ENCODE measurements around the gene LDLRAD4. TPM values are rescaled to one million over a fixed set of nuclear protein-coding genes. Genes with fewer than 3 reads are reported as not detected.
A peak's percentile ranks its signal among the peaks of the same experiment; 100 is the strongest.

The LDLRAD4 gene
- total RNA-seq, 1 experiment from 2014 or later = 1.7 TPM

- no peak overlapping the region for H3K4me3 ChIP-seq
- no peak overlapping the region for H3K27ac ChIP-seq
- H3K79me2 ChIP-seq (ENCODE audit: low read depth) = no peaks in the 10 kb centered on the region
- BruUV-seq (replicated peaks) = no TSS peak
- no peaks in the 10 kb centered on the region for H3F3A ChIP-seq (ENCODE audit: insufficient read depth, low read depth)
- no peak overlapping the region for H3K4me2 ChIP-seq
- H3K9me3 ChIP-seq (ENCODE audit: insufficient read depth, low read depth) = no peaks in the 10 kb centered on the region
- 0 out of 2 replicates have a peak overlapping the region, but pooled peaks have one; percentile 2 for H2AFZ ChIP-seq
- intact Hi-C loops (cut with micrococcal nuclease; ENCODE audit: unreplicated experiment) = no loop called here
- TF ChIP-seq EZH2 (IDR thresholded peaks at IDR 0.05; ENCODE audit: low read depth) = no peak
- no peak for TF ChIP-seq CTCF (conservative IDR thresholded peaks at IDR 0.05)
- CTCF ChIA-PET = interaction anchor here (0.6 kb wide), 1 partner anchor 477 kb away, joined by 3 read pairs; no protein-coding TSS in a partner anchor
- POLR2A ChIA-PET (ENCODE audit: unreplicated experiment) = interaction anchor here (0.6 kb wide), 1 partner anchor 284 kb away, joined by 4 read pairs; no protein-coding TSS in a partner anchor
- no peaks in the 10 kb centered on the region for H3K9me2 ChIP-seq (ENCODE audit: insufficient read depth)
- no peaks in the 10 kb centered on the region for H3K36me3 ChIP-seq (ENCODE audit: low read depth)
- DNase-seq = no peak
- peaks cover 95% of the 10 kb centered on the region for H3K27me3 ChIP-seq (ENCODE audit: insufficient read depth, low read depth)
- H3K4me1 ChIP-seq (replicated peaks; ENCODE audit: insufficient read depth) = no peaks in the 10 kb centered on the region
- no peaks in the 10 kb centered on the region for H4K20me1 ChIP-seq (ENCODE audit: insufficient read depth)
Measured at GRCh38 chr18:13443552-13443951, 225.0 kb downstream of the LDLRAD4 start.

DNA sequence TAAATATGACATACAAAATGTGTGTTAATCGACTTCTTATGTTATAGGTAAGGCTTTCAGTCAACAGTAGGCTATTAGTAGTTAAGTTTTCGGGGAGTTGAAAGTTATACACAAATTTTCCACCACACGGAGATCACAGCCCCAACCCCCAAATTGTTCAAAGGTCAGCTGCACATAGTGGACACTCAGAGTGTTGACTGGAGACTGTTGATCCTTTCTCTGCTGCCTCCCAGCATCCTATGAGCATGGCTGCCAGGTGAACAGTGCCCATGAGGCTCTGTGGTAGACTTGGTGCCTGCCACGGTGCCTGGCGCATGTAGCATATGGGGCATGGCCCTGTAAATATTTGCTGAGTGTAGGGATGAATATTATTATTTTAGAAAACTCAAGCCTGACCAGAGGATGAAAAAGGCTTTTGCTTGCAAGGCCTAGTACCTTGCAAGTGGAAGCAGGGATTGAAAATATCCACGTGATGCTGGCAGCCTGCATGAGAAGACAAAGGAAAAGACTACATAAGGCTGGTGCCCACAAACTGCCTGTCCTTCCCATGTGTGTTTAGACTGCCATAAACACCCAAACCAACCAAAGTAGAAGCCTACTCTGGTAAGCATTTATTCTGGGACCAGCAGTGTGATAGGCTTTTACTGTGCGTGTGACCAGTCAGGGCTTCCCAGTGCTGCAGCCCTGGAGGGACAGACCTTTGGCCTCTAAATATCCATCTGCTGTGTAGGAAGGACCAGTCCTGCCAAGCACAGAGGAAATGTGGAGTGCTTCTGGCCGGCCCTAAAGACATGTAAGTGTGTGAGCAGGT, 226.1 kb downstream of the LDLRAD4 start:
- CTCF ChIA-PET = no interaction called here
- TF ChIP-seq EZH2 (IDR thresholded peaks at IDR 0.05; ENCODE audit: low read depth) = no peak
- TF ChIP-seq CTCF (conservative IDR thresholded peaks at IDR 0.05) = no peak
- no peaks in the 10 kb centered on the region for H3K4me1 ChIP-seq (replicated peaks; ENCODE audit: insufficient read depth)
- H3K79me2 ChIP-seq (ENCODE audit: low read depth) = no peaks in the 10 kb centered on the region
- peaks cover 95% of the 10 kb centered on the region for H3K27me3 ChIP-seq (ENCODE audit: insufficient read depth, low read depth)
- H3F3A ChIP-seq (ENCODE audit: insufficient read depth, low read depth) = no peaks in the 10 kb centered on the region
- no peaks in the 10 kb centered on the region for H3K9me3 ChIP-seq (ENCODE audit: insufficient read depth, low read depth)
- intact Hi-C loops (cut with micrococcal nuclease; ENCODE audit: unreplicated experiment) = no loop called here
- POLR2A ChIA-PET (ENCODE audit: unreplicated experiment) = interaction anchor here (0.6 kb wide), 1 partner anchor 285 kb away, joined by 4 read pairs; no protein-coding TSS in a partner anchor
- no peaks in the 10 kb centered on the region for H3K36me3 ChIP-seq (ENCODE audit: low read depth)
- no peak for DNase-seq
- H3K27ac ChIP-seq = no peak overlapping the region
- BruUV-seq (replicated peaks) = no TSS peak
- no peak overlapping the region for H3K4me3 ChIP-seq
- no peak overlapping the region for H2AFZ ChIP-seq
- no peaks in the 10 kb centered on the region for H4K20me1 ChIP-seq (ENCODE audit: insufficient read depth)
- no peaks in the 10 kb centered on the region for H3K9me2 ChIP-seq (ENCODE audit: insufficient read depth)
- no peak overlapping the region for H3K4me2 ChIP-seq

DNA sequence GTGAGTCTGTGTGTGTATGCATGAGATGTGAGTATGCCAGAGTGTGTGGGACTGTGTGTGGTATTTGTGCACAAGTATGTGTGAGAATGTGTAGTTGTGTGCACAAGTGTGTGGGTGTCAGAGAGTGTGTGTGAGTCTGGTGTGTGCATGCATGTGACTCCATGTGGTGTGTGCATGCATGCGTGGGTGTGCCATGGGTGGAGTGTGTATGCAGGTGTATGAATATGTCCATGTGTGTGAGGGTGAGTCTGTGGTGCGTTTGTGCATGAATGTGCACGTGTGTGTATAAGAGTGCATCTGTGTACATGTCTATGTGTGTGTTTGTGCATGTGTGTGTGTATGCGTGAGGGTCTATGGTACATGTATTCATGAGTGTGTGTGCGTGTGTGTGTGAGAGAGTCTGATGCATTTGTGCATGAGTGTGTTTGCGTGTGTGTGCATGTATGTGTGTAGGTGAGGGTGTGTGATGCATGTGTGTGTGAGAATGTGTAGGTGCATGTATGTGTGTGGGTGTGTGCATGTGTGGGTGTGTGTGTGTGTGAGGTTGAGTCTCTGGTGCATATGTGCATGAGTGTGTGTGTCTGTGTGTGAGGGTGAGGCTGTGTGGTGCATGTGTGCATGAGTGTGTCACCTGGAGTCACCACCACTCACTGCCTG, 226.8 kb downstream of the LDLRAD4 start:
- Histone ChIP-seq H3K79me2 (ENCODE audit: low read depth) (no peaks in the 10 kb centered on the region), H4K20me1 (ENCODE audit: insufficient read depth) (no peaks in the 10 kb centered on the region), H3K4me1 (replicated peaks; ENCODE audit: insufficient read depth) (no peaks in the 10 kb centered on the region), H2AFZ (no peak overlapping the region), H3K36me3 (ENCODE audit: low read depth) (no peaks in the 10 kb centered on the region), H3K27ac (no peak overlapping the region), H3F3A (ENCODE audit: insufficient read depth, low read depth) (no peaks in the 10 kb centered on the region), H3K9me3 (ENCODE audit: insufficient read depth, low read depth) (no peaks in the 10 kb centered on the region), H3K9me2 (ENCODE audit: insufficient read depth) (no peaks in the 10 kb centered on the region), H3K4me2 (no peak overlapping the region), H3K27me3 (ENCODE audit: insufficient read depth, low read depth) (peaks cover 95% of the 10 kb centered on the region), H3K4me3 (no peak overlapping the region)
- intact Hi-C loops (cut with micrococcal nuclease; ENCODE audit: unreplicated experiment) = no loop called here
- TF ChIP-seq EZH2 (IDR thresholded peaks at IDR 0.05; ENCODE audit: low read depth) (no peak), CTCF (conservative IDR thresholded peaks at IDR 0.05) (no peak)
- ChIA-PET CTCF (no interaction called here), POLR2A (ENCODE audit: unreplicated experiment) (no interaction called here)
- DNase-seq = no peak
- no TSS peak for BruUV-seq (replicated peaks)

Measured in PC-9 (cell line).